Subcutaneous abdominal adipose tissue (tissue), 5 donors: ENCODE measurements around the gene AHCYL2.
"Not testable (repeated sequence)": the region's sequence is repeated elsewhere in the genome, so short reads cannot be mapped to it uniquely, and the experiment has no call there.

Experiments used
- H3K27ac ChIP-seq: one replicate; pipeline ENCODE4 v1.7.0; 2013; ENCODE audit warnings: low read depth, mild to moderate bottlenecking, inconsistent platforms, low read length, moderate library complexity
- H3K27me3 ChIP-seq, 5 donors: one replicate each; pipeline ENCODE4 v1.7.0; 2013; ENCODE audit warnings: low read length in 5 of 5, inconsistent platforms in 1 of 5; ENCODE audit not compliant: control insufficient read depth in 5 of 5, insufficient read depth in 4 of 5
- H3K36me3 ChIP-seq, 5 donors: one replicate each; pipeline ENCODE4 v1.7.0; 2013; ENCODE audit warnings: low read length in 5 of 5; ENCODE audit not compliant: control insufficient read depth in 5 of 5, insufficient read depth in 5 of 5
- H3K4me1 ChIP-seq, 5 donors: one replicate each; pipeline ENCODE4 v1.7.0; 2013; ENCODE audit warnings: low read length in 5 of 5, mild to moderate bottlenecking in 3 of 5, moderate library complexity in 1 of 5; ENCODE audit not compliant: control insufficient read depth in 5 of 5, insufficient read depth in 5 of 5
- H3K4me3 ChIP-seq, 5 donors: one replicate each; pipeline ENCODE4 v1.7.0; 2013; ENCODE audit warnings: low read length in 5 of 5, low read depth in 1 of 5
- H3K9ac ChIP-seq, 5 donors: one replicate each; pipeline ENCODE4 v1.7.0; 2013; ENCODE audit warnings: low read length in 5 of 5, mild to moderate bottlenecking in 4 of 5, moderate library complexity in 3 of 5
- H3K9me3 ChIP-seq, 5 donors: one replicate each; pipeline ENCODE4 v1.7.0; 2013; ENCODE audit warnings: low read length in 5 of 5; ENCODE audit not compliant: control insufficient read depth in 5 of 5
- donor health status: healthy.
- donor health status: healthy.
- donor health status: healthy.
- donor health status: healthy.
- donor health status: healthy.

Gene AHCYL2

DNA sequence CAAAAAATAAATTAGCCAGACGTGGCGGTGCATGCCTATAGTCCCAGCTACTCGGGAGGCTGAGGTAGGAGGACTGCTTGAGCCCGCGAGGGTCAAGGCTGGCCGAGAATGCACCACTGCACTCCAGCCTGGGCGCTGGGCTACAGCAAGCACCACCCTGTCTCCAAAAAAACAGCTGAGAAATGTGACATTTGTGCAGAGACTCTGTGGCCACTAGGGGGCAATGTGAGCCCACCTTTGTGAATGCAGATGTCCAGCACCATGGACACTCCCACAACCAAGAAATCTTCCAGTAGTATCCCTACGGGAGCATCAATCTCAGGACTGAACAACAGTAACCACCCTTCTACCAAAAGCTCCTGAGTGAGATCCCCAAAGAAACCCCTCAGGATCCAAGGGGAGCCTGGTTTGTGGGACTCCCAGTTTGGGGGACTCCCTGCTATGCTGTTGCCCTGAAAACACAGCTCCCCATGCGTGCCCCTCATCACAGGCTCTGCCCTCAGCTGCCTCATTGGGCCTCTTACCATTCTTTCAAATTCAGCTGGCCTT is 6.2 kb upstream of the AHCYL2 start:
- Histone ChIP-seq H3K4me1 (peaks cover 0 to 10% (median 3%) of the 10 kb centered on the region in 5 donors), H3K36me3 (no peaks in the 10 kb centered on the region), H3K9me3 (no peaks in the 10 kb centered on the region), H3K27me3 (no peaks in the 10 kb centered on the region), H3K27ac (no peak overlapping the region), H3K4me3 (no peak overlapping the region), H3K9ac (no peak overlapping the region)

DNA sequence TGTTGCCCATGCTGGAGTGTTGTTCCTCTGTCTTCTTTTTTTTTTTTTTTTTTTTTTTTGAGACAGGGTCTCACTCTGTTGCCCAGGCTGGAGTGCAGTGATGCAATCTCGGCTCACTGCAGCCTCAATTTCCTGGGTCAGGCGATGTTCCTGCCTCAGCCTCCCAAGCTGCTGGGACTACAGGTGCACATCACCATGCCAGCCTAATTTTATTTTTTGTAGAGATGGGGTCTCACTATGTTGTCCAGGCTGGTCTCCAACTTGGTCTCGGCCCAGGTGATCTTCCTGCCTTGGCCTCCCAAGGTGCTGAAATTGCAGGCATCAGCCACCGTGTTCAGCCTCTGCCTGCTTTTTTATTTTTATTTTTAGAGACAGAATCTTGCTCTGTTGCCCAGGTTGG is 5.7 kb upstream of the AHCYL2 start:
- not testable (repeated sequence) for H3K36me3 ChIP-seq, H3K27me3 ChIP-seq, H3K27ac ChIP-seq, H3K9ac ChIP-seq, H3K4me3 ChIP-seq, H3K9me3 ChIP-seq
- peaks cover under 1 to 14% (median 7%) of the 10 kb centered on the region in 5 donors for H3K4me1 ChIP-seq

DNA sequence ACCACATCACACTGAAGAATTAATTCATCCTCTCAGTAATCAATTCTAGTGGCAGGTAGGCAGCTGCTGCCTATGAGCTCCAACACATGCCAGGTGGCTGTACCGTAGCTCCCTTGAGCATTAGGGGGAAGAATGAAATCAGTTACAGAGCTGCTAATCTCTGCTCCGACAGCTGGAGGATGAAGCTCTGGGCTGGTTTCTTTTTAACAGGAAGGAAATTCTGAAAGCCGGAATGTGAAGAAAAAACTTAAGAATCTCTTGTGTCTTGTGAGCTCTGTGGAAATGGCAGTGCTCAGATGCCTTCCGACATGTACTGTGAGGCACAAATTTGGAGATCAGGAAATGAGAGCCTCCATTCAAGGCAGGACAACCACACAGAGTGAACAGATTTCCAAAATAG is 2.8 kb upstream of the AHCYL2 start:
- Histone ChIP-seq H3K27ac (no peak overlapping the region), H3K9me3 (no peaks in the 10 kb centered on the region), H3K27me3 (no peaks in the 10 kb centered on the region), H3K4me1 (peaks cover 2 to 34% (median 22%) of the 10 kb centered on the region in 5 donors), H3K36me3 (no peaks in the 10 kb centered on the region), H3K4me3 (no peak overlapping the region), H3K9ac (no peak overlapping the region)

DNA sequence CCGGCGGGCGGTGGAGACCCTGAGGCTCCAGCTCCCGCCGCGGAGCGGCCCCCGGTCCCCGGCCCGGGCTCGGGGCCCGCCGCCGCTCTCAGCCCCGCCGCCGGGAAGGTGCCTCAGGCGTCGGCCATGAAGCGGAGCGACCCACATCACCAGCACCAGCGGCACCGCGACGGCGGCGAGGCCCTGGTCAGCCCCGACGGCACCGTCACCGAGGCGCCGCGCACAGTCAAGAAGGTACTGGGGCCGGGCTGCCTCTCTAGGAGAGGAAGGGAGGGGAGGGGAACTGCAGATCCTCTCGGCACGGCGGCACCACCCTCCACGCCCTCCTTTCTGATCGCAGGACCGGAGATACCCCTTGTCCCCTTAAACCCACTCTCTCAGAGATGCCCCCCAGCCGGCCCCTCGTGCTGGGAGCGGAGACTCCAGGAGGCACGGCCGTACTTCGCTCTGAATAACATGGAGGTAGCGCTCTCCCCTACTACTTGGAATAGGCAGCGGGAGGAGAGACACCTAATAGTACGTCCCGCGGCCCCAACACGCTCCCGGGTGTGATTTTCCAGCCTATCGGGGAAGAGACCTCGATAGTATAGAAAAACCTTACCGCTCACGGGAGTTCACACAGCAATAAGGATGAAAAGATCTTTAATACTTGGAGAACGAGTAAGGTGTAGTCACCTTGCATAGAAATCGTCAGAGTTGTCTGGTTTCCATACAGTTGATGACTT is 538 bp downstream of the AHCYL2 start:
- H3K27ac ChIP-seq = peak overlapping the region; percentile 96

DNA sequence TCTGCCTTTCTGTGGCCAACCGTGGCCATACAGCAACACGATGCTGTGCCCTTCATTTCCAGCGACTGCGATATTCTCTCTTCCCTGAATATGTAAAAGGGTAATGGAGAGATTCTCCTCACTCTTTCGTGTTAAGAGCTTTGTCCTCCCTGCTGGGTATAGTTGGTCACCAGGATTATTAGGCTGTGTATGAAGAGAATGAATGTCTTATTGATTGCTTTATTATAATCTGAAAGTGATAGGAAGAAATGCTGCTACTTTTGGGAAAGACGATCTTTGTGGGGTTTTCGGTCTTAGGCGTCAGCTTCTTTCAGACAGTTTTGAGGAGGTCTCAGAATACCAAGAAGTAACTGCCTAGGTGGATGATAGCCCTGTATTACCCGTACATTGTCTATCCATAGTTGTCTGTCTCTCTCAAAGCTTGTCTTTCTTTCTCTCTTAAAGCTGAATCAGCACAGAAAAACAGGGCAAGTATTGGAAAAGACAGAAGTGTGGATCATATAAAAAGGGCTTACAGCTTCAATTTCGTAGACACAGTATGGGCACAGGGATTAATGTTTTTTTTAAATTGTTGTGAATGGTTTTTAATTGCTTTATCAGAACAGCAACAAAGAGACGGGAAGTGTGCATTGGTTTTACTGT is 1.2 kb downstream of the AHCYL2 start:
- Histone ChIP-seq H3K27me3 (no peaks in the 10 kb centered on the region), H3K27ac (no peak overlapping the region), H3K36me3 (no peaks in the 10 kb centered on the region), H3K9me3 (no peaks in the 10 kb centered on the region), H3K4me3 (peak overlapping the region; percentile 76 to 92 (median 90)), H3K9ac (peak overlapping the region; percentile 3 to 89 (median 74)), H3K4me1 (peaks cover 2 to 27% (median 19%) of the 10 kb centered on the region in 5 donors)

More for the DNA sequence above, 538 bp downstream of the AHCYL2 start:
- peaks cover 2 to 27% (median 19%) of the 10 kb centered on the region in 5 donors for H3K4me1 ChIP-seq
- H3K9ac ChIP-seq = peak overlapping the region; percentile 3 to 89 (median 74)
- peak overlapping the region; percentile 76 to 92 (median 90) for H3K4me3 ChIP-seq
- H3K36me3 ChIP-seq = no peaks in the 10 kb centered on the region
- H3K9me3 ChIP-seq = no peaks in the 10 kb centered on the region
- H3K27me3 ChIP-seq = no peaks in the 10 kb centered on the region

DNA sequence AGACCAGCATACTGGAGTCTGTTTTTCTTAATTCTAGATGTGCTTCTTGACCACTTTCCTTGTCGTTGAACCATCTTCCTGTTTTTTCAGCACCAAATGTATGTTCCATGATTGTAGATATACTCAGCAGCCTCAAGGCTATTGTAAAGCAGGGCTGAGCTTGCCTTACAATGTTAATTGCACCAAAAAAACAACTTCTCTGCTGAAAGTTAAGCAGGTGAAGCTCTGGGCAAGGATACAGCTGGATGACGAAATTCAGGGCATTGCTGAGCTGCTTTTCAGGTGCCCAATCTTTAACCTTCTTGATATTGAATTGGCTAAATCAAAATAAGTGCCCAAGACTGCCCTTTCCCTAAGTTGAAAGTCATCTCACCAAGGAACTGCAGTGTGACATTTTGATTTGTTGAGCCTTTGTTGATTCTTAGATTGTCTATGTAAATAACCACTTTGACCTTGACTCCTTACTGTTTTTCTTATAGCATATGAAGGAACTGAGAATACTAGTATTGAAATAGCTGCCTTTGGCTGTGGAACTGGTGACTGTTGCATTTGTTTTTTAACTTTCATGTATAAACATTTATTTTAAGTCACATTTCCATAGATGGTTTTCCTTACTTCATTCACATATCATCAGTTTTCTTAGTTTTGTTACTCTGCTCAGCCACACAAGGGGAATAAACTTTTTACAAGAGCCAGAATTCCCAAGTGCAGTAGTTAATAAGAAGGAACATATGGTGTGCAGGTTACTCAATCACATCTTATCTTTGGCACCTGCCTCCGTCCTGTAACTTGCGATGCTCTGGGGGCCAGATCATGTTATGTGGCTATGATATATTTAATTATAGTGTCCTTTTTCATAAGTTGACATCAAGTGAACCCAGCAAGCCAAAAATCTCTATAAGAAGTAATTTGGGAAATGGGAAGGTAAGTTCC is 3.1 kb downstream of the AHCYL2 start:
- Histone ChIP-seq H3K27me3 (no peaks in the 10 kb centered on the region), H3K4me3 (no peak overlapping the region), H3K9ac (no peak overlapping the region), H3K9me3 (no peaks in the 10 kb centered on the region), H3K36me3 (no peaks in the 10 kb centered on the region), H3K27ac (no peak overlapping the region), H3K4me1 (peaks cover 2 to 35% (median 20%) of the 10 kb centered on the region in 5 donors)

DNA sequence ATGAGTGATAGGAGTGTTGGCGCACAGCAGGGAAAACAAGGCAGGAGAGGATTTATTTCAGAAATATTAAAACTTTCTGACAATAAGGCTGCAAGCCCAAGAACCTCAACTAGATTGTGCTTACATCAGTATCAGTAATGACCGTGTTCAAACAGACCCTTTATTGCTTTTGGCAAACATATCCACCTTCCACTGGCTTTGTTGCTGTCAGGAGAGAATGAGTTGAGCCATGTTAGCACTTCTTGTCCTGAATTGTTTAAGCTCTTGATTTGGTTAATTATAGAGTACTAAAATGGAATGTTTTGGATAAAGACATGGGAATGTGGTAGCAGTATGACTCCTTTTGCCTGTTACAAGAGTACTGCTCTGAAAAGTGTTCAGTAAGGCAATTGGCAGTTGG is 3.8 kb downstream of the AHCYL2 start:
- H3K27ac ChIP-seq = no peak overlapping the region
- H3K4me3 ChIP-seq = no peak overlapping the region
- H3K9ac ChIP-seq = no peak overlapping the region

DNA sequence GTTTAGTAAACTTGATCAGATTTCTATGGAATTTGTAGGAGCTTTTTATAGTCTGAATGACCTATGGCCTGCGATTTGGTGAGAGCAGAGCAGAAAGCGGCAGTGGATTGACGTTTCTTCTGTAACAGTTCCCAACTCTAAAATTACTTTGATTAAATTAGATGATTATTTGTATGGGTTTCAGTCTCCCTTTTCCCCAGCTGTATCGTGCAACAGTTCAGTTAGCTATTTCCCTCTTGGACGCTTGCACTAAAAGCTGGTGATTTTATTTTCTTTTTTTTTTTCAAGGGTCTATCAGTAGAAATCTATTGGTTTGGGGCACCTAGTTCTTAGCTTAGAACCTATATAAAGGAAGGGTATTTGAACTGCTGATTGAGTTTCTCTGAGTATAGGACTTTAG is 6.8 kb downstream of the AHCYL2 start:
- no peak overlapping the region for H3K27ac ChIP-seq
- H3K27me3 ChIP-seq = no peaks in the 10 kb centered on the region
- no peak overlapping the region for H3K9ac ChIP-seq
- no peak overlapping the region for H3K4me3 ChIP-seq
- H3K4me1 ChIP-seq = peaks cover 0 to 28% (median 8%) of the 10 kb centered on the region in 5 donors
- no peaks in the 10 kb centered on the region for H3K9me3 ChIP-seq
- H3K36me3 ChIP-seq = no peaks in the 10 kb centered on the region

More for the DNA sequence above, 3.8 kb downstream of the AHCYL2 start:
- H3K36me3 ChIP-seq = no peaks in the 10 kb centered on the region
- peaks cover 2 to 35% (median 20%) of the 10 kb centered on the region in 5 donors for H3K4me1 ChIP-seq
- no peaks in the 10 kb centered on the region for H3K27me3 ChIP-seq
- H3K9me3 ChIP-seq = no peaks in the 10 kb centered on the region

DNA sequence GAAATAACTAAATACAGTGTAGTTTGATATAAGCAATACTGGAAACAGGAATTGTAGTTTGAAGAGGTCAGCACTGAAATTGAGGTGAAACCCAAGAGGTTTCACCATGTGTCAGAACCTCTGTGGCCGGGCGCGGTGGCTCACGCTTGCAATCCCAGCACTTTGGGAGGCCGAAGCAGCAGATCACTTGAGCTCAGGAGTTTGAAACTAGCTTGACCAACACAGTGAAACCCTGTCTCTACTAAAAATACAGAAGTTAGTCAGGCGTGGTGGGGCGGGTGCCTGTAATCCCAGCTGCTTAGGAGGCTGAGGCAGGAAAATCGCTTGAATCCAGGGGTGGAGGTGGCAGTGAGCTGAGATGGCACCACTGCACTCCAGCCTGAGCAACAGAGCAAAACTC is 13.7 kb downstream of the AHCYL2 start:
- H3K4me1 ChIP-seq = peaks cover 0 to 12% (median 7%) of the 10 kb centered on the region in 5 donors
- H3K36me3 ChIP-seq = no peaks in the 10 kb centered on the region
- H3K27me3 ChIP-seq = no peaks in the 10 kb centered on the region
- no peak overlapping the region for H3K9ac ChIP-seq
- no peak overlapping the region for H3K27ac ChIP-seq
- H3K4me3 ChIP-seq = no peak overlapping the region
- H3K9me3 ChIP-seq = no peaks in the 10 kb centered on the region
